NCI-H345 (cell line): ENCODE data around the gene KIF1A.
"Not testable (repeated sequence)": the region's sequence is repeated elsewhere in the genome, so short reads cannot be mapped to it uniquely, and the experiment has no call there.

ENCODE experiments used
- DNase-seq: peaks from one replicate; lab custom pipeline; 2025; lab: John Stamatoyannopoulos, UW

The KIF1A gene

GRCh38 chr2:240685771-240686371 is 134.1 kb downstream of the KIF1A start:
- DNase-seq = no peak

GRCh38 chr2:240683980-240684728 is 135.9 kb downstream of the KIF1A start:
- DNase-seq = not testable (repeated sequence)

GRCh38 chr2:240683329-240683979 is 136.6 kb downstream of the KIF1A start:
- DNase-seq = not testable (repeated sequence)

GRCh38 chr2:240682431-240683224 is 137.4 kb downstream of the KIF1A start, which contains the start of gene AQP12B:
Gene AQP12B, minus strand, starts transcription at chr2:240682885. Its CDS starts 48 bp downstream, at chr2:240682837.
- not testable (repeated sequence) for DNase-seq

GRCh38 chr2:240680185-240680584 is 139.8 kb downstream of the KIF1A start:
- not testable (repeated sequence) for DNase-seq

- not testable (repeated sequence) for DNase-seq
Measured at GRCh38 chr2:240678909-240679308, 141.1 kb downstream of the KIF1A start.

GRCh38 chr2:240678043-240678442 is 142.0 kb downstream of the KIF1A start:
- DNase-seq = not testable (repeated sequence)

- not testable (repeated sequence) for DNase-seq
Measured at GRCh38 chr2:240675345-240675744, 144.7 kb downstream of the KIF1A start.

GRCh38 chr2:240674461-240675184 is 145.4 kb downstream of the KIF1A start:
- DNase-seq = peak; percentile 32

- no peak for DNase-seq
Measured at GRCh38 chr2:240672701-240673190, 147.3 kb downstream of the KIF1A start.

- DNase-seq = no peak
Measured at GRCh38 chr2:240672076-240672700, 147.8 kb downstream of the KIF1A start.

- no peak for DNase-seq
Measured at GRCh38 chr2:240670950-240671349, 149.1 kb downstream of the KIF1A start.

GRCh38 chr2:240670402-240670801 is 149.6 kb downstream of the KIF1A start:
- no peak for DNase-seq

GRCh38 chr2:240664622-240665021 is 155.4 kb downstream of the KIF1A start:
- no peak for DNase-seq
